Central memory CD4-positive, alpha-beta T cell (primary cell): ENCODE measurements around the gene HRK.
"Not testable (repeated sequence)": the region's sequence is repeated elsewhere in the genome, so short reads cannot be mapped to it uniquely, and the experiment has no call there.

ENCODE experiments used
- DNase-seq: peaks from one replicate; pipeline ENCODE4 v3.0.0; 2022

The HRK gene

DNA sequence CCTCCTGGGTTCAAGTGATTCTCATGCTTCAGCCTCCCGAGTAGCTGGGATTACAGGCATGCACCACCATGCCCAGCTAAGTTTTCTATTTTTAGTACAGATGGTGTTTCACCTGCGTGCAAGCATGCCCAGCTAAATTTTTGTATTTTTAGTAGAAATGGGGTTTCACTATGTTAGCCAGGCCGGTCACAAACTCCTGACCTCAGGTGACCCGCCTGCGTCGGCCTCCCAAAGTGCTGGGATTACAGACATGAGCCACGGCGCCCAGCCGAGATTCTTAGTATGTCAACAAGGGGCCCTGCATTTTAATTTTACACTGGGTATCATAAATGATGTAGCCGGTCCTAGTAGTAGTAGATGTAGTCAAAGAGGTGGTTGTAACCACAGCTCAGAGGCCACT is 66.5 kb downstream of the HRK start:
- not testable (repeated sequence) for DNase-seq

DNA sequence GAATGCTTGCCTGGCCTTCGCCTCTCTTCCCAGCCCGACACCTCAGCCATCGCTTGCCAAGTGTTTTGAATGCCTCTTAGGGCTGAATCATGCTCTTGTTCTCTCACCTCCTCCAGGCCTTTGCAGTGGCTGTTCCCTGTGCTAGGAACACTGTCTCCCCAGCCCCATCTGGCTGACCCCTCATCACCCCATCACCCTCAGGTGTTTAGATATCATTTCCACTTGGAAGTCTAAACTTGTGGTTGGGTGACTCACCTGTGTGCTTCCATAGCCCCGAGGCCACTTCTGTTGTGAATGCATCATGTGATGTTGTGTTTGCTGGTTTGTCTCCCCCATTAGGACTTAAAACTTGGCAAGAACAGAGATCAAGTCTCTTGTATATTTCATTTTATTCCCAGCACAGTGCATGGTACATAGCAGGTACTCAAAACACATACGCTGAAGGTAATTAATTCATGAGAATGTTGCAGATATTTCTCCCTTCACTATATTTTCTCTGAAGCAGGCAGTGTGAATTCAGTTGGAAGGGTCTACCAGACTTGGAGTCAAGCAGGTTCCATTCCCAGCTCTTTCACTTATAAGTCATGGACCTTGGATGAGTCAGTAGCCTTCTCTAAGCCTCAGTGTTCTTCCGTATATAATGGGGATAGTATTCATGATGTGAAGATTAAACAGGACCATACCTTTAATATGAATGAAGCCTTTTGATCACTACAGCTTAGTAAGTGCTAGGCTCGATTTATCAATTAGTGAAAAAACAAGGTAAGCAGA is 67.8 kb downstream of the HRK start:
- DNase-seq, result no peak

DNA sequence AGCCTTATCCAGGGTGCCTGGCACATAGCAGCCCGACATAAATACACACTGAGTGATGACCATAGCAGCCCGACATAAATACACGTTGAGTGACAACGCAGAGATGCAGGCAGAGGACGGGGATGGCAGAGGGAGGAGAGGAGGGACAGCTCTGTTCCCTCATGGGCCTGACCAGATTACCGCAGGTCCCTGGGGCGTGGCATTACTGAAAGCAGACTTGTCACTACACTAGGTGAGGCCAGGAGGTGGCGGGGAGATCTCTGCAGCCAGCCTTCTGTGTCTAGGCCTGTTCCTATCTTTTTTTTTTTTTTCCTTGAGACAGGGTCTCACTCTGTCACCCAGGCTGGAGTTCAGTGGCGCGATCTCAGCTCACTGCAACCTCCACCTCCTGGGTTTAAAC is 69.0 kb downstream of the HRK start:
- DNase-seq, result no peak

DNA sequence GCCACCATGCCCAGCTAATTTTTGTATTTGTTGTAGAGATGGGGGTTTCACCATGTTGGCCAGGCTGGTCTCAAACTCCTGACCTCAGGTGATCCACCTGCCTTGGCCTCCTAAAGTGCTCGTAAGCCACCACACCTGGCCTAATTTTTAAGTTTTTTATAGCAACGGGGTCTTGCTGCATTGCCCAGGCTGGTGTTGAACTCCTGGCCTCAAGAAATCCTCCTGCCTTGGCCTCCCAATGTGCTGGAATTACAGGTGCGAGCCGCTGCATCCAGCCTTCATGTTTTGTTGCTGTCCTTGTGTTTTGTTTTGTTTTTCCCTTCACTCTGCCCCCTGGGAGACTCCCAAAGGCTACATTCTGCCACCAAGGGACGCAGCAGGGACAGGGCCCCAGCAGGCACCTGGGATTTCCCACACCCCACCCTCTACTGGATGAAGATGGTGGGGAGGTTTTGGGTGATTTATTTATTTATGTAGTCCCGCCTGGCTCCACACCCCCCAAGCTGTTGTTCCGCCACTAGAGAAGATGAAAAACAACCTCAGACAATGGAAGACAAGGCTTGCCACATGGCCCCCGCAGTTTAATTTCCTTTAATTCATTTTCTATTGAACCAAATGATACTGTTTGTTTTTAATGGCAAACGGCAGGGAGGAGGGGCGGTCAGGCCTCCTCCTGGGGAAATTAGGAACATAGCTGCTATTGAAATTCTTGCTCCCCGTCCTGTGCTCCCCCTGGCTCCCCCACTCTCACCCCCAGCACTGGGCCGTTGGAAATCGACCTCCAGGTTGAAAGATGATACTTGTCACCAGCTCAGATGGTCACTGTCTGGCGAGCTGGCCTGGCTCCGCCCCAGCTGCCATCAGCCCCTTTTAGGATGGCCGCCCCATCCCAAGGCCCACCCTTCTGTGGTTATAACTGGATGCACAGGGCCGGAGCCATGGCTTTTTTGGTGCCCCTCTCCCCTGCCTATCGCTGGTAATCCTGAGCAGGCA is 72.8 kb downstream of the HRK start:
- DNase-seq, result no peak

DNA sequence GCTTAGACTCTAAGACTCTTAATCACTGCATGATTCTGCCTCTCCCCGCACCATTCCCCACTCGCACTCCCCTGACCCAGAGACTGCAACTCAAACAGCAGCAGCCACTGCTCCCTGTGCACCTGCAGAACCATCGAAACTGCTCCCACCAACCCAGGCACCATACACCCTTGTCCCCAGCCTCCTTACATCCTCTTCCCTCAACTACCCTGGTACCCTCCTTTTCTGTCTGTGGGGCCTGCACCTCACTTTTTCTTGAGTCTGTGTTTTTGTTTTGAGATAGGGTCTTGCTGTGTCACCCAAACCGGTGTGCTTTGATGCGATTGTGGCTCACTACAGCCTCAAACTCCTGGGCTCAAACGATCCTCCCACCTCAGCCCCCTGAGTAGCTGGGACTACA is 73.7 kb downstream of the HRK start:
- DNase-seq, result no peak

DNA sequence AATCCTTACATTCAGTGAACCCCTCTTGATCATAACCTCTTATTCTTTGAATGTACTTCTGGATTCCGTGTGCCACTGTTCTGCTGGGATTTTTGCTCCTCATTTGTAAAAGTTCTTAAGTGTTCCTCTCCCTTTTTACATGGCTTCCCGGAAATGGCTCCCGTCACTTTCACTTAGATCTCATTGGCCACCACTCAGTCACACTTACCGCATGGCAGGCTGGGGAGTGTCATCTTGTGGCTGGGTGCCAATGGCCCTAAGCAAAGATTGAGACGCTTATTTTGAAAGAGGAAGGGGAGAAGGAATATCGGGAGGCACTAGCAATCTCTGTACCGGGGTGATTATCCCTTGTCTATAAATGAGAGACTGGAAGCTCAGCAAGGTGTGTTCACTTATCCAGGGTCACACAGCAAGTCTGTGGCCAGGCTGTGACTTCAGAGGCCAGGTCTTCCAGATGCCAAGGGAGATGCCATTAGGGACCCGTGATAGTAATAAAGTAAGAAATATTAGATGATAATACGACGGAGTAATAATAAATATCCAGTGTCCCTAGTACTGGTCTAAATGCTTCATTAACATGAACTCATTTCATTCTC is 74.3 kb downstream of the HRK start:
- no peak for DNase-seq
